ENCODE data around the gene MED8.
"Not testable (repeated sequence)": the region's sequence is repeated elsewhere in the genome, so short reads cannot be mapped to it uniquely, and the experiment has no call there.

The MED8 gene

DNA sequence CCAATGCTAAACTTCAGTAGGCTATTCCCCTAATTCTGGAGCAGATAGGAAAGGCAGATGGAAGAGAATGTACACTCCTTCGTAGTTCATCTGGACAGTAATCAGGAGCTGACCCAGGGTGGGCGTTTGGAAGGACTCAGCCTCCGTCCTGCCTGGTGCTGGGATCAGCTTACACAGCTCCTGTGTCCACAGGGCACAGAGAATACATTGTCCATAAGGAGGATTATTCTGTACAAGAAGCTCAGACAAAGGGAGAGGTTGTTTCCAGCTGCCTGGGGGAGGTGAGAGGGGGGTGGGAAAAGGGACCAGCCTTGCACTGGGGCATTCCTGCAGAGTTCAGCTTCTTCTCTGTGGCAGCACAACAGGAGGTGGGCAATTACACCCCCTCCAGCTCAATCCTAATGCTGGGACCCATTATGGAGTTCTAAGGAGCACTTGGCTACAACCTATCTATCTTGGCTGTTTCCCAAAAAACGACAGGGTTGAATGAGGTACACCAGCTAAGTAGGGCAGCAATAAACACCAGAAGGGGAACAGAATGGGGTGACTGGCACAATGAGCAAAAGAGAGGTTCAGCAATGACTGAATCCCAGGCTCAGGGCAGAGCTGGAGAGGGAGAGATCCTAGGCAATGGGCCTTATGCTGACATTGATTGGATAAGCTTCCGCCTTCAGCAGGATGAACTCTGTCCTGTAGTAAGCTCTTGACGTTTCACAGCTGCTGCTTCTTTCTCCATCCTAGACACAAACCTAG is 7.4 kb downstream of the MED8 start:
- DNase-seq: no peak

DNA sequence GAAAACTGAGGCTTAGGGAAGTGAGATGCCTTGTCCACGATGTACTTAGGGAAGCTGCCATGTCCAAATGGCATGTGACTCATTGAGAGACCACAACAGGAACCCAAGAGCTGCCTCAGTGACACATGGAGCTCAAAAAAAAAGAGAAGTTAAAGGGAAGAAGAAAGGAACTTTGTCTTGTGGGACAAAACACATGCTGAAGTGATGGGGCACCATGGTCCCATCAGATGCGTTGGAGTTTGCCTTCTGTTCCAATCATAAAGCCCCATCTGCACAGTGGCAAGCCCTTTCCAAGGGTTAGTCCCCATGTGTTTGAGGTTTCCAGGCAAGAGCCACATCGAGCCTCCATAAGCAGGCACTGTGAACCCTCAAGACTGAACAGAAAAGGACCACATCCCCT is 8.0 kb downstream of the MED8 start:
- no peak for DNase-seq

DNA sequence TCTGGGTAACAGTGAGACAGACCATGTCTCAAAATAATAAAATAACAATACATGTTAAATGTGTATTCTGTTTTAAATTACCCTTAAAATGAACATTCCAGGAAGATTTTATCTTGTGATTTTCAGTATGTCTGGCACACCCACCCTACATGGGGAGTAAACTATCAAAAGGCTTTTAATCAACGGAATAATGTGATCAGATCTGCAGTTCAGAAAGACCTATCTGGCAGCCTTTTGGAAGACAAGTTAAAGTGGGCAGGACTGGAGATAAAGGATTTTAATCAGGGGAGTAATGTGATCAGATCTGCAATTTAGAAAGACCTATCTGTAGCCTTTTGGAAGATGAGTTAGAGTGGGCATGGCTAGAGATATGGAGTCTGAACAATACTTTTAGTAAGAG is 10.1 kb downstream of the MED8 start:
- DNase-seq: no peak

DNA sequence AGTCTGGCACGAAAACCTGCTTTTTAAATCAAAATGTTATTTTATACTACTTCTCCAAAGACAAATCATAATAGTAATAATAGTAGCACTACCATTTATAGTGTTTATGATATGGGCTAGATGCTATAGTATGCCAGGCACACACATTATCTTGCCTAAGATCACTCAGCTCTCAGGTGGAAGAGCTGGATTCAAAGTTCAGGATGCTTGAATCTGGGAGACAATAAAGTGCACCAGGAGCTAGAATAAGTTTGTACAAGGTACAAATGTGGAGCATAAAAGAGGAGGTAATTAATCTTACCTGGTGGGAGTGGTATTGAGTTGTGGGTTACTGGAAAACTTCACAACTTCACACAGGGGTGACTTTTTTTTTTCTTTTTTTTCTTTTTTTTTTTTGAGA is 11.8 kb downstream of the MED8 start:
- DNase-seq: no peak

DNA sequence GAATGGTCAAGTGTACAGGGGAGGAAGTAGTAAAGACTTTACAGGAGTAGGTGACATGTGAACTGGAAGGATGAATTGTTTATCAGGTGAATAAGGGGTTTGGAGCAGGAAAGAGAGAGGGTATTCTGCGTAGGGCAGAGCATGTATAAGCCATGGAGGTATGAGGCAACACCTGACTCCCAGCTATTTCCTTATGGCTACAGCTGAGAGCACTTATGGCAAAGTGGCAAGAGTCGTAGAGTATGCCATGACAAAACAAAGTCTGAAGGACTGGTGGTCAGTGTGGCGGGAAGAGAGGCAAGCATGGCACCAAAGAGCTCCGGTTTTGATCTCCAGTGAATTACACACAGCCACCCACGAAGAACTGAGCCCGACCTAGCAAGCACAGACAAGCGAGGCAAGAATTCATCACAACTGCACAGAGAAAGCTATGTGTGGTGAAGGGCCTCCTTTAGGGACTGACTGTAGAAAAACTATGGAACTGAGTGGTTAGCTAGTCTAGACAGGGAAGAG is 12.8 kb downstream of the MED8 start:
- DNase-seq: no peak

DNA sequence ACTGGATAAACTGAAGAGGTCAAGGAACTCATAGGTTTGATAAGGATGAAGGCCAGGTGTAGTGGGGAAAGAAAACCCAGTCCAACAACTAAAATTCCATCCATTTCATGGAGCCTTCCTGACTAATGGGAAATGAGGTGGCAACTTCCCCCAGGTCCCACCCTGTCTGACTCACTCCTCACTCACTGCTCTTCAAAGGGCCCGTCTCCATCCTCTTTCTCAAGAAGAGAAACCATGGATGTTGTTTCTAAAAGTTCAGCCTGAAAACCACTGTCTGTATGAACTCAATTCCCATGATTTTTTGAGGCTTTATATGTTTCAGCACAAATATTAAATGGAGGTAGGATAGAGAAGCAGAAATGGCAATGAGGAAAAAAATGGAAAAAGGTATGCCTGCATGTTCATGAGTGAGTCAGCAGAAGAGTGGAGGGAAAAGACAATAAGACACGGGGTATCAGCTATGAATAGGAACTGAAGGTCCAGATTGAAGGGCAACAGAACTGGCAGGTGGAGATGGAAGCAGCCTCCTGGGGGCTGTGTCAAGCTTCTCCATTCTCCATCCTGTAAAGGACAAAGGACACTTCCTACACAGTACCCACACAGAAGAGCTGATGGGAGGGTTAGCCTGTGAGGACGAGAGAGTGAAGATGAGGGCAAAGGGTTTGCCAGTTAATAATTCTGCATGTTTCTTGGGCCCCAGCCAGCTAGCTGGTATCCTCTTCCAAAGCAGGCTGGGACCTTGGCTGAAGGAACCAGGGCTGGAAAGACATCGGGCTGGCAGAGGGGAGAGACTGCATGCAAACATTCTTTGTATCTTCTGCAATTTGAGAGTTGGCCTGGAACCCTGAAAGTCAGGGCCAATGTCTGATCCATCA is 16.3 kb downstream of the MED8 start:
- no peak for DNase-seq

DNA sequence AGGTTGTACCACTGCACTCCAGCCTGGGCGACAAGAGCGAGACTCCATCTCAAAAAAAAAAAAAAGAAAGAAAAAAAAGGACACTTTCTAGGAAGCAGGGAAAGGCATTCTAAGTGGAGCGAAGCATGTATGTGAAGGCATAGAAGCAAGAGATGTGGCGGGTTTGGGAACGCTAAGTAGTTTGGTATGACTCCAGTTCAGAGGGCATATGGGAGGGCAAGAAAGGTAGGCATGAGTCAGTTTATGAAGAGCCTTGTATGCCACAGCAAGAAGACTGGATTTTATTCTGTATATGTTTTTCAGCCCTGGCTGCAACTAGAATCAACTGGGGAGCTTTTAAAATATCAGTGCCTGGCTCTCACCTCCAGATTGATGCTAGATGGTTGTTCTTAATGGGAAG is 17.4 kb downstream of the MED8 start:
- no peak for DNase-seq

DNA sequence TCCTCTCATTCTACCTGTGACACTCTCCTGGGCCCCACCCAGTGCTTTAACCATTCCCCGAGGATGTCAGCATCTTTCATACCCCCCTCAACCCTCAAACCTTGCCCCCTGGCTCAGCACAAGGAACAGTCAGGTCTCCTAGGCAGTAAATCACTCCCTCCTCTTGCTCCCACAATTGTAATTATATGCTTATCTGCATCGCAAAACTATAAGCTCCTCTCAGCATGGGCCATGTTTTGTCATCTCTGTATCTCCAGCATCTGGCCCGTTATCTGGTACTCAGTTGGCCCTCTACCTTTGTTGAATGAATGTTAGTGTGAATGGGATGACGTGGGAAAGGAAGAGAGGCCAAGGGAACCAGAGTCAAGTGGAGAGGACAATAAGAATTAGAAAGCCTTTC is 19.0 kb downstream of the MED8 start:
- DNase-seq: no peak

DNA sequence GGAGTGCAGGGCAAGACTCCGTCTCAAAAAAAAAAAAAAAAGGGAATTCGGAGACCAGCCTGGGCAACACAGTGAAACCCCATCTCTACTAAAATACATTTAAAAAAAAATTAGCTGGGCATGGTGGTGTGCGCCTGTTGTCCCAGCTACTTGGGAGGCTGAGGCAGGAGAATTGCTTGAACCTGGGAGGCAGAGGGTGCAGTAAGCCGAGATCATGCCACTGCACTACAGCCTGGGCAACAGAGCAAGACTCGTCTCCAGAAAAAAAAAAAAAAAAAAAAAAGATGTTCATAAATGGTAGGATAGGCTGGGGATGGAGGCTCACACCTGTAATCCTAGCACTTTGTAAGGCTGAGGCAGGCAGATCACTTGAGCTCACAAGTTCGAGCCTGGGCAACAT is 19.8 kb downstream of the MED8 start:
- DNase-seq: not testable (repeated sequence)

DNA sequence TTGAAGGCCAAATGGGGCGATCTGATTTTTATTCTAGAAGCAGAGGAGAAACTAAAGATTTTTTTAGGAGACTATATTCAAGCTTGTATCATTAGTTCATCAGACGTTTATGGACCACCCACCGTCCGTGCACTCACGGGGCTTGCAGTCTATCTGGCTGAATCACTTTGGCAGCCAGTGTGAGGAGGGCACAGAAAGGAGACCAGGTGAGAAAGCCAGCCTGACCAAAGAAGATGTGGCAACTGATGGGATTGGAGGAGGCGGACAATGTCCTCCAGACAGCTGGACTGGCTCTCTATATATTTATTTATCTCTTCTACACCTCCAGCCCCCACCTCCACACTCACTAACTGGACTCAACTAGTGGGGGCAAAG is 21.0 kb downstream of the MED8 start:
- no peak for DNase-seq

DNA sequence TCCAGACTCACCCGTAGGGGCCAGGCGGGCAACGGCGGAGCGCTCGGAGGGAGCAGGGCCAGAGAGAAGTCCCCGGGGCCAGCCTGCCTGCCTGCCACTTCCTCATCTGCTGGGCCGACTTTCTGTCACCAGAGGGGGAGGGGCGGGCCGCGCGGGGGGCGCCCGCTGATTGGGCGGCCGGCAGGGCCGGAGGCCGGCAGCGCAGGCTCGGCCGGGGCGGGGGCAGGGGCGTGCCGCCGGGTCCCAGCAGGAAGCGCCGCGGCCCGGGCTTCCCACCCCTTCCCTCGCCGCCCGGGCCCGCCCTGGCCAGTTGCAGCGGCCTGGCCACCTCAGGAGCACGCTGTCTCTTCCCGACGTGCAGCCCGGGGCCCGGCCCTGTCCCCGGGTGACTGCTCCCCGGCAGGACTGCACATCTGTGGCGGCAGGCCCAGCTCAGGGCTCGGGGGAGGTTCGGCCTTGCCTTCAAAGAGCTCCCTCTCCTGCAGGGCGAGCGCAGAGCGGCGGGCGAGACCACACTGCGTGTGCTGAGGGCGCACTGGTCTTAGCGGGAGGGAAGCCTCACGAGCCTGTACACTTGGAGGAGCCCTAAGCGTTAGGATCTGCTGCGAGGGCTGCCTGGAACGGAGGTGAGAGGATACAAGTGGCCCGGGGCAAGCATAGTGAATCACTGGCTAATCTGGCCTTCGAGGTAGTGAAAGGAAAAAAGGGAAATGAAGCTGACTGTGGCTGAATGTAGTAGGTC is 21.5 kb downstream of the MED8 start, which contains the start of gene ELOVL1:
ELOVL1 (minus strand) TSS at position 108 of the 742 bp plus-strand sequence. CDS start 2,402 bp downstream, outside the sequence.
- DNase-seq: peak; percentile 93

DNA sequence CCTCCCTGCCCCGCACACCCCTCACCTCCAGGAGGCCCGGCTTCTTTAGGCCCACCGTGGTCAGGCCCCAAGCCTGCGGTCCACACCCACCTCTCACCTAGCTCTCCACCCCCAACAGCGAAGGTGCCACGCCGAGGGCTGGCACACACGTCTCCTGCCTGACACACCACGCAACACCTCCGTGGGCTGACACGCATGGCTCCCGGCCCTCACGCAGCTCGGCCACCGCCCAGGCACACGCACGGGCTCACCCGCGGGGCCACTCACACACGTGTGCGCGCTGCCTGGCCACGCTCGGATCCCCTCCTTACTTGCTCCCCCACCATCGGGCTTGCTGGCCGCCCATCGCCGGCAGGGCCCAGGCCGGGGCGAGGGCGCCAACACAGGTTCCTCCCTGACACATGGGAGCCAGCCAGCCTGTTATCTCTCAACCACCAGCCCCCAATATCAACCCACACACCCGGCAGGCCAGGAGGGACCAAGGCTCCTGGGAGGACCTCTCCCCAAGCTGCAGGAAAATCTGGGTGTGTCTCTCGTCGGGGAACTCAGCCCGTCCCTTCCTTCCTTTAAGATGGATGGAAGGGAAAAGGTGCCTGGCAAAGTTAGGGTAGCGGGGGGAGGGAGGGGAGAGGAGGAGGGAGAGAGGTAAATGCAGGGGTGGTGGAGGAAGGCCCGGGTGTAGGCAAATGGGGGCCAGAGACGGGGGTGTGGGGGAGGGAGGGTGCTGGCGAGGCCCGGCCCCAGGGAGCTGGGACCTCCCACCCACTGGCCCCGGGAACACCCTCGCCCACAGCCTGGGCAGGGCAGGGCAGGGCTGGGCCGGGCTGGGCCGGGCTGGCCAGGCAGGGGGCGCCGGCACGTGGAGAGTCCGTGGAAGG is 22.3 kb downstream of the MED8 start:
- peak; percentile 44 for DNase-seq

DNA sequence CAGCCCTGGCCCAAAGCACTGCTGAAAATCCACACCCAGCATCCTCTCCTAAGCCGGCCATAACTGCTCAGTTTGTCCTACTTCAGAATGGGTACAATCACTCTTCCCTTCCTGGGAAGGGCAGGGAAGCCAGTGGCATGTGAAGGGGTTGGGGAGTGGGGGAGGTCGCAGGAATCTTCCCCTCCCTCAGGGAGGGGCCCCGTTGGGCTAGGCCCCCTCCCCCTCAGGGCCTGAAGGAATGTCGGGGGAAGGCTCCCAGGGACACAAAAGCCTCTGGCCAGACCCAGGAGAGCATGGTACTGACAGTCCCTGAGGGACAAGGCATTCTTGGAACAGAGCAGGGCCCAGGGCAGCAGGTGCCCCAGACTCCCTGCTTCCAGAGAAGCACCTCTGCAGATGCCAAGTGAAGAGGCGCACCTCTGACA is 23.0 kb downstream of the MED8 start:
- DNase-seq: no peak

DNA sequence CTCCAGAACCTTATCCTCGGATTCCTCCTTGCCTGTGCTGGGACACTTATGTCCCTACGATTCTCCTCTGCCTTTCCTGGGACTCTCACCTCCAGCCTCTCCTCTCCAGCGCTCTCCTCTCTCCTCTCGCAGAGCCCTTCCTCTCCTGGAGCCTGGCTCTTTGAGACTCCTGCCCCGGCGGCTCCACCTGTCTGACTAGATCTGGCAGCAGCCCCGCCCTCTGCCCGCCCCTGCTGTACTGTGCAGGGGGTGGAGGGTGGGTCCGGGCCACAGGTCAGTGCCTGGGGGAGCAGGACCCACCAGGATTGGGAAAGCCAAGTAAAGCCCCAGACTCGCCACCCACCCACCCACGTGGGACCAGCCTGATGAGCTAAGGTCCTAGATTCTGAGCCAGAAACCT is 23.4 kb downstream of the MED8 start:
- no peak for DNase-seq

DNA sequence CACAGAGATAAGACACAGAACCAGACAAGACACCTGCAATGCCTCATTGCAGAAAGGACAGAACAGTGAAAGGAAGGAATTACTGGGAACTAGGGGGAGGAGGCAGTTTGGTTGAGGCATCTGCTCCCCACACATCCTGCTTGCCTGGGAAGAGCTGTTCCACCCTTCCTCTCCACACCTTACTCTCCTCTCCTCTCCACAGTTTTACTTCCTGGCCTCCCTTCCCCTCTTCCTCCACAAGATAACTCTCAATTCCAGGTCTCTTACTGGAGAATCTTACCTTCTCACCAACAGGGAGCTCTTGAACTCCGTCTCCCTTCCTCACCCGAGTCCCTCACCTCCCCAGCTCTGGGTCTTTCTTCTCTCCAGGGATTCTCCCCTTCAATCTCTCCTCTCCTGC is 23.9 kb downstream of the MED8 start:
- no peak for DNase-seq

DNA sequence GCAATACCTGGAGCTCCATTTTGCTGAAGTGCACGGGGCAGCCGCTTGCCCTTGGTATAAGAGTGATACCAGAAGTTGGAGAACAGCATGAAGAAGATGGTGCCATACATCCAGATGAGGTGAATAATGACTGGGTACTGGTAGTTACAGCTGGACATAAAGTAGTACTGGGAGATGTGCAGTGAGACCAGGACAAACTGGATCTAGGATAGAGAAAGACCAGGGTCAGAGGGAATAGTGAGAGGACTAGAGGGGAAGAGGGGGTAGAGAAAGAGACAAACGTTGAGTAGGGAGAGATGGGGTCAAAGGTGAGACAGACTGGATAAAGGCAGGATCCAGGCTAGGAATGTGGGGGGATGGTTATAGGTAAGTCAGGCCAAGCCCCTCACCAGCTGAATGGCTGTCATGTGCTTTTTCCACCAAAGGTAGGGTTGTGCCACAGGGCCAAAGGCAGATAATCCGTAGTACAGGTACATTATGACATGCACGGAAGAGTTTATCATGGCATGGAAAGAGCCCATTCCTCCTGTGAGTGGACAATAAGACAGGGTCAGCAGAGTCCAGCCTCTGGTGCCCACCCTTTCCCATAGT is 25.6 kb downstream of the MED8 start:
- no peak for DNase-seq

DNA sequence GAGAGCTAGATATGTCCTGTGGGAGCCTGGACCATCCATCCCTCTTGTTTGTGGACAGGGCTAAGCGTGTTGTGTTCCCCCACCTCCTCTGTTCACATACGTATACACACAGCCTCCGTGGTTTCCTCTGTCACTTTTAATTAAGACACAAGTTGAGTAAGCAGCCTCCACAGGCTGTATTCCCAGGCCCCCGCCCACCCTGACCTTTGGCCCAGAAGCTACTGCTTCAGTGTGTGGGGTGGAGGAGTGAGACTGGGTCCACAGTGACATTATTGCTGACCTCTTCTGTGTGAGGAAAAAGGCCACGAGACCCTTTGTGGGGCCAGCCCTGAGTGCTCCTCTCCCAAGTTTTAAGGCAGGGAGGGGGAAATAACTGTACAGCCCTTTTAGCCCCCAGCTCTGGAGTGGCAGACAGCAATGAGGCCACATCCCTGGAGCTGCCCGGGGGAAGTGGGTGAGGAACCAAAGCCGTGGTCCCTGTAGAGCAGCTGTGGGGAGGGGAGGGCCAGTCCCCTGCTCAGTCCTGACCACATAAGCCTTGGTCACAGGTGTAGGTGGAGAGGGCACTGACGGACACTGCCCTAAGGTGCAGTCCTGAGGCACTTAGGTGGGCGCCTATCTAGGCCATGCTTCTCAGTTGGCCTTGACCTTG is 26.2 kb downstream of the MED8 start:
- DNase-seq: no peak

DNA sequence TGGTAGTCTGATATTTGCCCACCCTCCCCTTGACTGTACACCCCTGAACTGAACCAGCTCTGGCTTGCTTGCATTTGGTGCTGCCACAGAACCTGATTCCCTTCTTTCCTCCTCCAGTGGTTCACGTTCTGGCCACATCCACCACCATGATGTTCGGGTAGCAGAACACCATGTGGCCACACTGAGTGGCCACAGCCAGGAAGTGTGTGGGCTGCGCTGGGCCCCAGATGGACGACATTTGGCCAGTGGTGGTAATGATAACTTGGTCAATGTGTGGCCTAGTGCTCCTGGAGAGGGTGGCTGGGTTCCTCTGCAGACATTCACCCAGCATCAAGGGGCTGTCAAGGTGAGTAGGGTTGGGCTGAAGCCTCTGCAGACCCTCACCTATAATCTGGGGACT is 29.0 kb downstream of the MED8 start:
- DNase-seq: no peak

DNA sequence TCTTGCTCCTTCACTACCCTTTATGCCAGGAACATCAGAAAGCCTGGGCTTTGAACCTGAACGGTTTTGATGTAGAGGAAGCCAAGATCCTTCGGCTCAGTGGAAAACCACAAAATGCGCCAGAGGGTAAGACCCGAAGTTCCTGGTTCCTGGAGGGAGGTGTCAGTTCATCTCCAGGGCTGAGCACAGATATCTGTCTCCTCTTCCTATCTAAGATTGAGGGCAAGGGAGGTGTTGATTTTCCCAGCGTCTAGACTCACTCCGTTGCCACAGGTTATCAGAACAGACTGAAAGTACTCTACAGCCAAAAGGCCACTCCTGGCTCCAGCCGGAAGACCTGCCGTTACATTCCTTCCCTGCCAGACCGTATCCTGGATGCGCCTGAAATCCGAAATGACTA is 29.9 kb downstream of the MED8 start:
- no peak for DNase-seq

DNA sequence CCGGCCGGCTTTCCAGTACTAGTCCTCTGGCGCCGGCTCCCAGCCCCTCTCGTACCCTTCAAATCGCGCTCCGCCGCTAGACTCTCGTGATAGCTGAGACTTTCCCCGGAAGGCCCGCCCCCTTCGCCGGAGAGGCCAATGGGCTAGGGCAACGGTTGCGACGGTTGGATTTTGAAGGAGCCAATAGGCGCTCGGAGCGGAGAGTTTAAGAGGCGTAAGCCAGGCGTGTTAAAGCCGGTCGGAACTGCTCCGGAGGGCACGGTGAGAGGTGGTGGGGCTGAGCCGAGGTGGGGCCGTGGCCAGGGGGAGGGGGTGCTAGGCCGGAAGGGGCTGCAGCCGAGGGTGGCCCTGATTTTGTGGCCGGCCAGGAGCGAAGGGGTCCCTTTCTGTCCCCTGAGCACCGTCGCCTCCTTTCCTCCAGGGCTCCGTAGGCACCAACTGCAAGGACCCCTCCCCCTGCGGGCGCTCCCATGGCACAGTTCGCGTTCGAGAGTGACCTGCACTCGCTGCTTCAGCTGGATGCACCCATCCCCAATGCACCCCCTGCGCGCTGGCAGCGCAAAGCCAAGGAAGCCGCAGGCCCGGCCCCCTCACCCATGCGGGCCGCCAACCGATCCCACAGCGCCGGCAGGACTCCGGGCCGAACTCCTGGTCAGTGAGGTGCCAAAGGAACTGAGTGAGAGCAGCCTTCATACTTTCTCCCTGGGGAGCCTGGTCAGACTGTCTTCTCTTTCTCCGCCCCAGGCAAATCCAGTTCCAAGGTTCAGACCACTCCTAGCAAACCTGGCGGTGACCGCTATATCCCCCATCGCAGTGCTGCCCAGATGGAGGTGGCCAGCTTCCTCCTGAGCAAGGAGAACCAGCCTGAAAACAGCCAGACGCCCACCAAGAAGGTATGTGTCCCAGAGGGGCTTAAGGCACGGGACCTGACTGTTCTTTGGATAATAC is 30.6 kb downstream of the MED8 start, which contains the start of gene CDC20:
CDC20 (plus strand) TSS at position 236 of the 948 bp plus-strand sequence; CDS start at position 471, 235 bp downstream.
- DNase-seq: peak; percentile 99

Measured in femur (tissue), 1 donor.